ENCODE measurements around the gene MDM4.
A peak's percentile ranks its signal among the peaks of the same experiment; 100 is the strongest.
"Not testable (repeated sequence)": the region's sequence is repeated elsewhere in the genome, so short reads cannot be mapped to it uniquely, and the experiment has no call there.

Gene MDM4

GRCh38 chr1:204517382-204517781 is 1.2 kb downstream of the MDM4 start:
- DNase-seq (ENCODE audit: low read depth), result not testable (repeated sequence)

GRCh38 chr1:204520834-204521709 is 4.9 kb downstream of the MDM4 start:
- DNase-seq (ENCODE audit: low read depth), result peak; percentile 27

- not testable (repeated sequence) for DNase-seq (ENCODE audit: low read depth)
These were observed 5.8 kb downstream of the MDM4 start for GRCh38 chr1:204521941-204522521.

- DNase-seq (ENCODE audit: low read depth), result no peak
These were observed 7.5 kb downstream of the MDM4 start for GRCh38 chr1:204523605-204524215.

GRCh38 chr1:204524986-204525385 is 8.8 kb downstream of the MDM4 start:
- no peak for DNase-seq (ENCODE audit: low read depth)

DNA sequence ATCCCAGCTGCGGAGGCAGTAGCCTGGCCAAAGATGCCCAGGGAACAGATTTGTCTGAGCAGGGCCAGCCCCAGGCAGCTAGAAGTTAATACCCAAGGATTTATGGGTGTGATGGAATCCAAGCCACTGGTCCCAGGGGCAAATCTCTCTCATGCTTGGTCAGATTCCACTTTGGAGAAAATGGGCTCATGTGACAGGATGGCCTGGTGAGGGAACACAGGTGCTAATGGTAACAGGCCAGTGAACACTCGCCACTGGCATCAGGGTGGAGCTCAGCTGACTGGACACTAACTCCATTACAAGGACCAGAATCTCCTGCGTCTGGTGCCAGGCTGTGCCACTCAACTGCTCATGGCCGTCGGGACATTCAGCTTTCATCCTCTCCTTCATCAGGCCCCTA is 12.0 kb downstream of the MDM4 start:
- no peak for DNase-seq (ENCODE audit: low read depth)

DNA sequence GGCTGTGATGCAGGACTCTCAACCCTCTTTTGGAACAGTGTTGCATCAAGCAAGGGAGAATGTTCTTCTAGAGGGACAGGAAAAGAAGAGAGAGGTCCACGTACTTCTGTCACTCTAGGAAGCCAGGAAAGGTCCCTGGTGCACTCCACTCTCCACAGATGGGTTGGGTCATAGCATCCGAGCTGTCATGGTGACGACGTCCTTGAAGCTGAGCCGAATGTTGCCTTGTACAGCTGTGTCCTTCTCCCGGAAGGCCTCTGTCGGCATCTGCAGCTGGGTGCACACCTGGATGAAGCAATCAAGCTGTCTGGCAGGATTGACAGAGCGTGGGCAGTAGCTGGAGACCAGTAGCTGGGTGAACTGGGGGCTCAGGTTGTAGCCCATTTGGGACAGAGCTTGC is 12.5 kb downstream of the MDM4 start:
- DNase-seq (ENCODE audit: low read depth), result no peak

DNA sequence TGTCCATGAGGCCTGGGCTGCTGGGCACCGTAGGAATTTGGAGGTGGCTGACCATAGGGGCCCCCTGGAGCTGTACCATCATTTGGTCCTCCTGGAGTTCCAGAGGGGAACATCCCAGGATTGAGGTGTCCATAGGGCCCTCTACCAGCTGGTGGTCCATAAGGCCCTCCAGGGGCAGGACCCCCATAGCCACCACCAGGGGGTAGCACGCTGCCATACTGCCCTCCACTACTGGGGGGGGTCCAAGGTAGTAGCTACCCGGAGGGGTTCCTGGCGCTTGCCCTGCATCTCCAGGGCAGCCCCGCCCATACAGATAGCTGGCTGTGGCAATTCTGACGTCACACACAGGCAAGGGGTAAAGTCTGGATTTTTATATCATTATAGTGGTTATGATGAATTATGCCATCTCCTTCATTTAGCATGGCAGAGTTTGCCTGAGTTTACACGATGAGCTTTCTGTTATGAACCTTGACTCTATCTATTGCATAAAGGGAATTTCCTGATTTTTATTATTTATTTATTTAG is 13.2 kb downstream of the MDM4 start:
- DNase-seq (ENCODE audit: low read depth), result no peak

GRCh38 chr1:204530932-204531331 is 14.7 kb downstream of the MDM4 start:
- DNase-seq (ENCODE audit: low read depth), result no peak

DNA sequence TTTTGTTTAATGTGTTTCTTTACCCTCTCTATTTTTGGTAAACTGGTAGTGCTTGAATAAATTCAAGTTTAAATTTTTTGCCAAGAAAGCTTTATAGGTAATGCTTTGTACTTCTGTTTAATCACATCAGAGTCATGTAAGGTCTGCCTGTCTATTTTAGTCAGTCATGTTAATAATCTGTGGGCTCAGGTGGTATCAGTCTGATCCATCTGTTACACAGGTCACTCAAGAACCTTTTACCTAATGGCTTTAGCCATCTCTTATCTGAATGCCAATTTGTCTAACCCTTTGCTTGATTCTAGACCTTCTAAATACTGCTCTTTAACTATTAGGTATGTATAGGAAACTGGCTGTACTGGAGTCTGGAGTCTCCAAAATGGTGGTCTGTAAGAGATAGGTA is 16.6 kb downstream of the MDM4 start:
- no peak for DNase-seq (ENCODE audit: low read depth)

DNA sequence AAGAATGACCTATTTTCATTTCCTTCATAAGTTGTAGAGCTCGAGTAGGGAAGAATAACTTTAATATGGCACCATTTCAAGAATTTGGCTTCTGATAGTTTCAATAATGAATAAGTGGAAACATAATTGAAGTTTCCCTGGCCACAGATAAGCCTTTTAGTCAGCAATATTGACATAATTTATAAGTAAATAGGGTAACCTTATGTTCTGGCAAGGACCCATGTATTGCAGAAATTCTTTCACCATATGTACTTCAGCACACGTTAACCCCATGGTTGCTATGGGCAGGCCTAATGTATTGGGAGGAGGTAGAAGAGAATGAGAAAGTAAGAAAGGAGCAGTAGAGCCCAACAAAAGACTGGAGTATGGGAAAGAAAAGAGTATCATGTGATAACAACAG is 25.4 kb downstream of the MDM4 start:
- DNase-seq (ENCODE audit: low read depth), result no peak

GRCh38 chr1:204544321-204544720 is 28.1 kb downstream of the MDM4 start:
- DNase-seq (ENCODE audit: low read depth), result no peak

DNA sequence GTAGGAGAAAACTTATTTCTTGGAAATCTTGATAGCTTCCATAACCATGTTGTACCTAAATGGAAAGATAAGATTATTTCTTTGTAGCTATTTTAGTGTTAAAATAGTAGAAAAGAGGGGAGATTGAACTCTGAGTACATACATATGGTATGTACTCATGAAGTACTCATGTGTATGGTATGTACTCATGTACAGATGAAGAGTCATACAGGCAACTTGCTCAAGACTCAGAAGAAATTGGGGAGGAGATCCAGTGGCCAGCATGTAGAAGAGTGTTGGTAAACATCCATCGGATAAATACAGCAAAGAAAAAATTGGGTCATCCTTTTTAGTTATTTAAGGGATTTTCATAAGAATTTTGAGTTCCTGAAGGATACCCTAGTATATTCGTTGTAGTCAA is 29.0 kb downstream of the MDM4 start:
- DNase-seq (ENCODE audit: low read depth), result no peak

- DNase-seq (ENCODE audit: low read depth), result no peak
These were observed 29.7 kb downstream of the MDM4 start for GRCh38 chr1:204545881-204546280.

- DNase-seq (ENCODE audit: low read depth), result no peak
These were observed 32.1 kb downstream of the MDM4 start for GRCh38 chr1:204548265-204548664.

GRCh38 chr1:204549313-204549712 is 33.1 kb downstream of the MDM4 start:
- DNase-seq (ENCODE audit: low read depth), result no peak

DNA sequence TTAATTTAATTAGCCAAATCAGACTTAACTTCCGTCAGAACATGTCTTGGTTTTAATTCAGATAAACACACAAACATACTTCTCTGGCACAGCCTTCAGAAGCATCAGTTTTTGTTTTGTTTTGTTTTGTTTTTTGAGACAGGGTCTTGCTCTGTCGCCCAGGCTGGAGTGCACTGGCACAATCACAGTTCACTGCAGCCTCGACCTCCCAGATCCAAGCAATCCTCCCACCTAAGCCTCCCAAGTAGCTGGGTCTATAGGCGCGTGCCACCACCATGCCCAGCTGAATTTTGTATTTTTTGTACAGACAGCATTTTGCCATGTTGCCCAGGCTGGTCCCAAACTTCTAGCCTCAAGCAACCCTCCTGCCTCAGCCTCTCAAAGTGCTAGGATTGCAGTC is 34.7 kb downstream of the MDM4 start:
- no peak for DNase-seq (ENCODE audit: low read depth)

- no peak for DNase-seq (ENCODE audit: low read depth)
These were observed 40.3 kb downstream of the MDM4 start for GRCh38 chr1:204556458-204557052.

GRCh38 chr1:204558467-204558866 is 42.3 kb downstream of the MDM4 start:
- no peak for DNase-seq (ENCODE audit: low read depth)

DNA sequence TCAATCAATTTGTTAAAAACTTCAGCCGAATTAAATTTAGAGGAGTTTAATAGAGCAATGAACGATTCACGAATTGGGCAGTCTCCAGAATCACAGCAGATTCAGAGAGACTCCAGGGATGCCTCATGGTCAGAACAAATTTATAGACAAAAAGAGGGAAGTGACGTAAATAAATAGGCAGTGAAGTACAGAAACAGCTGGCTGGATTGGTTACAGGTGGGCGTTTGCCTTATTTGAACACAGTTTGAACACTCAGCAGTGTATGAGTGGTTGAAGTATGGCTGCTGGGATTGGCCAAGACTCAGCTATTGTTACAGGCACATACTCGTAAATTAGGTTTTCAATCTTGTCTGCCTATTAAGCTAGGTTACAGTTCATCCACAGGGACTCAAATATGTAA is 43.8 kb downstream of the MDM4 start:
- DNase-seq (ENCODE audit: low read depth), result not testable (repeated sequence)

GRCh38 chr1:204560590-204561150 is 44.5 kb downstream of the MDM4 start:
- no peak for DNase-seq (ENCODE audit: low read depth)

All from activated T-helper 9 cell treated with anti-CD3 and anti-CD28 coated beads, Interleukin-2, amount 50 U/mL, for 16 hours (primary cell).